Measurements from ENCODE around the gene IGSF21. TPM values are rescaled to one million over a fixed set of nuclear protein-coding genes. Genes with fewer than 3 reads are reported as not detected.

IGSF21 gene
- total RNA-seq, 2 experiments from 2014 or later, result not detected

DNA sequence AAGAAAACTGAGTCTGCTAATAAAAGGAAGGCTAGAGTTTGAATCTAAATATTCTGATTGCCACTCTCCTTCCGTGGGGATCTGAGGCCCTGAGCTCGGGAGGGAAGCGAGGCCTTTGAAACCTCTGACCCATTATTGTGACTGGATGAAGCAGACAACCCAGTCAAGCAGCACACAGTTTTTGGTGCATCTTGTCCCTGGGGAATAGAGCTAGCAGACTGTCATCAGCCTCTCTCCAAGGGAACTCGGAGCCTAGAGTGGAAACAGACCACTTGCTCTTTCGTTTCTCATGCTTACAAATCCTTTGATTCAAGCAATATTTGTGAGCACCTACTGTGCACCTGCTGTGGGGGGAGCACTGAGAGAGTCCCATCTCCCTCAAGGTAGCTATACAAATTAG is 240.0 kb downstream of the IGSF21 start:
- TF ChIP-seq, protein P1, sequence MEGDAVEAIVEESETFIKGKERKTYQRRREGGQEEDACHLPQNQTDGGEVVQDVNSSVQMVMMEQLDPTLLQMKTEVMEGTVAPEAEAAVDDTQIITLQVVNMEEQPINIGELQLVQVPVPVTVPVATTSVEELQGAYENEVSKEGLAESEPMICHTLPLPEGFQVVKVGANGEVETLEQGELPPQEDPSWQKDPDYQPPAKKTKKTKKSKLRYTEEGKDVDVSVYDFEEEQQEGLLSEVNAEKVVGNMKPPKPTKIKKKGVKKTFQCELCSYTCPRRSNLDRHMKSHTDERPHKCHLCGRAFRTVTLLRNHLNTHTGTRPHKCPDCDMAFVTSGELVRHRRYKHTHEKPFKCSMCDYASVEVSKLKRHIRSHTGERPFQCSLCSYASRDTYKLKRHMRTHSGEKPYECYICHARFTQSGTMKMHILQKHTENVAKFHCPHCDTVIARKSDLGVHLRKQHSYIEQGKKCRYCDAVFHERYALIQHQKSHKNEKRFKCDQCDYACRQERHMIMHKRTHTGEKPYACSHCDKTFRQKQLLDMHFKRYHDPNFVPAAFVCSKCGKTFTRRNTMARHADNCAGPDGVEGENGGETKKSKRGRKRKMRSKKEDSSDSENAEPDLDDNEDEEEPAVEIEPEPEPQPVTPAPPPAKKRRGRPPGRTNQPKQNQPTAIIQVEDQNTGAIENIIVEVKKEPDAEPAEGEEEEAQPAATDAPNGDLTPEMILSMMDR (IDR thresholded peaks at IDR 0.05), result no peak
- Mint-ChIP-seq H3K36me3 (ENCODE audit: low read depth) (no peaks in the 10 kb centered on the region), H3K27me3 (peaks cover 7% of the 10 kb centered on the region), H3K4me1 (ENCODE audit: low read depth) (no peaks in the 10 kb centered on the region), H3K9me3 (no peaks in the 10 kb centered on the region), H3K27ac (no peak overlapping the region), H3K4me3 (no peak overlapping the region)
- POLR2A ChIA-PET, result interaction anchor here (0.6 kb wide), 1 partner anchor 701 kb away, joined by 3 read pairs; no protein-coding TSS in a partner anchor
- intact Hi-C loops (cut with micrococcal nuclease), result no loop called here
- DNase-seq (no peak), ATAC-seq (no peak)
- CTCF ChIA-PET, result no interaction called here

DNA sequence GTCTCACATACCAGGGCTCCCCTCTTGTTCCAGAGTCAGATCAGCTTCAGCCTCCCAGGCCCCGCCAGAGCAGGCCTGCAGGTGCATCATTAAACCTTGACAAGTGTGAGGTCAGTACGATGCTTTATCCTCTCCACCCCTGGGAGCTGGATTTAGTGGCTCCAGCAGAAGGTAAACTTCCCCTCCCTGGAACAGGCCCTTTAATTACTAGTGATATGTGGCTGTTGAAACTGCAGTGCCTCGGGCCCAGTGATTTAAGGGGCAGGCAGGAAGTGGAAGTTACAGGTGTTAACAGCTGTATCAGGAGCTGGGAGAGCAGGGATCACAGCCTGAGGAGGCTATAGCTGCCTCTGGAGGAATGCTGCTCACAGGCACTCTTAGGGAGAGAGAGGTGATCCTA is 240.8 kb downstream of the IGSF21 start:
- H3K4me3 Mint-ChIP-seq, result no peak overlapping the region
- CTCF ChIA-PET, result no interaction called here

DNA sequence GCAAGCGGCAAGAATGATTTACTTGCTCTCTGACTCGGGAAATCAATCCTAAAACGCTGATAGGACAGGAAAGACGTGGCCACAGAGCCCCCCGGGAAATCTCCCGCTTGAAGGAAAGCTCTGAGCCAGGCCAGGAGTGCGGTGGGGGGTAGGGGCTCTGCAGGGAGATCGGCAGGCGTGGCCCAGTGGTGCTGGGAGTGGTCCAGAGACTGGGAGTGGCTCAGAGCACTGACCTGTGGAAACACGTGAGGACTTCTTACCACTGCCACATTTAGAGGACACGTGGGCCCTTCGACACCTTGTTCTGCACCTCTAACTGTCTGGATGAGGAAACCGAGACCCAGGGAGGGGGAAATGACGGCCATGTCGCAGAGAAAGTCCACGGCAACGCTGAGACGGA is 243.1 kb downstream of the IGSF21 start:
- intact Hi-C loops (cut with micrococcal nuclease), result no loop called here
- H3K9me3 Mint-ChIP-seq, result no peaks in the 10 kb centered on the region
- POLR2A ChIA-PET, result no interaction called here
- TF ChIP-seq, protein P1 (IDR thresholded peaks at IDR 0.05), result no peak
- CTCF ChIA-PET, result no interaction called here
- no peak overlapping the region for H3K27ac Mint-ChIP-seq
- H3K27me3 Mint-ChIP-seq, result peaks cover 11% of the 10 kb centered on the region
- DNase-seq, result no peak
- ATAC-seq, result no peak
- no peaks in the 10 kb centered on the region for H3K36me3 Mint-ChIP-seq (ENCODE audit: low read depth)
- no peaks in the 10 kb centered on the region for H3K4me1 Mint-ChIP-seq (ENCODE audit: low read depth)
- H3K4me3 Mint-ChIP-seq, result no peak overlapping the region

More for the DNA sequence above, 240.8 kb downstream of the IGSF21 start:
- POLR2A ChIA-PET, result no interaction called here
- intact Hi-C loops (cut with micrococcal nuclease), result no loop called here
- H3K9me3 Mint-ChIP-seq, result no peaks in the 10 kb centered on the region
- no peaks in the 10 kb centered on the region for H3K4me1 Mint-ChIP-seq (ENCODE audit: low read depth)
- no peak overlapping the region for H3K27ac Mint-ChIP-seq
- no peaks in the 10 kb centered on the region for H3K36me3 Mint-ChIP-seq (ENCODE audit: low read depth)
- no peak for DNase-seq
- TF ChIP-seq, protein P1 (IDR thresholded peaks at IDR 0.05), result no peak
- no peak for ATAC-seq
- peaks cover 8% of the 10 kb centered on the region for H3K27me3 Mint-ChIP-seq

DNA sequence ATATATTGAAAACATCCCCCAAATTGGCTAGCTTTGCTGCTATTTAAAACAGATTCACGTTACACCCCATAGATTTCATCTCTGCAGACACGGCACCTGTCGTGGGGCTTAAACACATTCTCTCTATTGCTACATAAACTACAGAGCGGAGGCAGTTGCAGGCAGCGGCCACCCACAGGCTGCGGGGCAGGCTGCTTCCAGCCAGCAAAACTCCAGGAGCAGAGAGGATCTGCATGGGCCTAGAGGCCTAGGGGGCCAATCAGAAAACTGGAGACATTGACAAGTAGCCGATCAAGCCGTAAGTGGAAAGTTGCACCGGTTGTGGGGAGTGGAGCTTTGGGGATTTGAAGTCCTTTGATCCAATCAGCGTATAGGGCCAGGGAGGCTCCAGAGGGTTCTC is 244.1 kb downstream of the IGSF21 start:
- Mint-ChIP-seq H3K27ac (no peak overlapping the region), H3K9me3 (no peaks in the 10 kb centered on the region), H3K4me3 (no peak overlapping the region), H3K36me3 (ENCODE audit: low read depth) (no peaks in the 10 kb centered on the region), H3K4me1 (ENCODE audit: low read depth) (no peaks in the 10 kb centered on the region), H3K27me3 (peaks cover 14% of the 10 kb centered on the region)
- TF ChIP-seq, protein P1 (IDR thresholded peaks at IDR 0.05), result no peak
- ChIA-PET POLR2A (no interaction called here), CTCF (no interaction called here)
- ATAC-seq (no peak), DNase-seq (no peak)
- intact Hi-C loops (cut with micrococcal nuclease), result no loop called here

DNA sequence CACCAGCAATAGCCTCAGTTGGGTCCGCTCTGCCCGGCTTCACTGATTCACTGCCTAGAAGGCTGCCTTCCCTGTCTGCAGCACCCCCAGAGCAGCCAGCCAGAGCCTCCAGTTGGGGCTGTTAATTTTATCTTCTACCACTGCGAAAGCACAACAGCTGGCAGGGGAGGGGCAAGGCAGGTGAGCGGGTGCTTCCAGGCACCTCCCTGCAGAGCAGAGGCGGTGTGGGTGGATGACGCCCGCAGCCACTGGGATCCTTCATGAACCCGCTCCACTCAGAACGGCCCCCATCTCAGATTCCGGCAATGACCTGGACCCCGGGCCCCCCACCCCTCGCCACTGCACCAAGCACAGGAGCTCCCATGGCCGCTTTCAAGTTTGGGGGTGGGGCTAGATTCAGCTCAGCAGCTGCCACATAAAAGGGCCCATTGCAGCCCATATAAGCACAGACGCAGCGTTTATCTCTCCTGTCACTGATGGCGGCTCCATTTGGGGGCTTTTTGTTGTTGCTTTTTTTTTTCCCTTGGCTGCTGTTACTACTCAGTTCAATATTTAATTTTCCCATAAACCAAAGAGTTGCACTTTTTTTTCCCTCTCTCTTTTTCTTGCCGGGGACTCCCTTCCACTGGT is 245.2 kb downstream of the IGSF21 start:
- ChIA-PET CTCF (no interaction called here), POLR2A (no interaction called here)
- no peak for DNase-seq
- no peak overlapping the region for H3K27ac Mint-ChIP-seq
- no peaks in the 10 kb centered on the region for H3K9me3 Mint-ChIP-seq
- intact Hi-C loops (cut with micrococcal nuclease), result no loop called here
- no peak overlapping the region for H3K4me3 Mint-ChIP-seq
- ATAC-seq, result no peak
- H3K4me1 Mint-ChIP-seq (ENCODE audit: low read depth), result no peaks in the 10 kb centered on the region
- TF ChIP-seq, protein P1 (IDR thresholded peaks at IDR 0.05), result no peak
- no peaks in the 10 kb centered on the region for H3K36me3 Mint-ChIP-seq (ENCODE audit: low read depth)
- peaks cover 15% of the 10 kb centered on the region for H3K27me3 Mint-ChIP-seq

All from activated CD8-positive, alpha-beta T cell treated with anti-CD3 and anti-CD28 coated beads for 36 hours (primary cell).